Islet precursor cell (in vitro differentiated cells): ENCODE results near the gene EIF2S2.
"Not testable (repeated sequence)": the region's sequence is repeated elsewhere in the genome, so short reads cannot be mapped to it uniquely, and the experiment has no call there.

ENCODE experiments used
- DNase-seq: peaks from one replicate; pipeline ENCODE4 v3.0.0-alpha.2; 2018

EIF2S2 gene

GRCh38 chr20:34111702-34112599 is at the start of gene EIF2S2:
TSS of gene EIF2S2 (minus strand) at chr20:34112243. CDS start at chr20:34112110, 133 bp downstream.
- peak; percentile 99 for DNase-seq

- not testable (repeated sequence) for DNase-seq
These were observed 45.7 kb upstream of the EIF2S2 start for GRCh38 chr20:34157697-34158096.

GRCh38 chr20:34155836-34156235 is 43.8 kb upstream of the EIF2S2 start:
- no peak for DNase-seq

- not testable (repeated sequence) for DNase-seq
These were observed 41.1 kb upstream of the EIF2S2 start for GRCh38 chr20:34153169-34153568.

- DNase-seq = not testable (repeated sequence)
These were observed 40.0 kb upstream of the EIF2S2 start for GRCh38 chr20:34152073-34152472.

- DNase-seq = no peak
These were observed 38.4 kb upstream of the EIF2S2 start for GRCh38 chr20:34150306-34151000.

GRCh38 chr20:34145280-34145819 is 33.3 kb upstream of the EIF2S2 start:
- no peak for DNase-seq

- peak; percentile 77 for DNase-seq
These were observed 31.9 kb upstream of the EIF2S2 start for GRCh38 chr20:34143951-34144350.

GRCh38 chr20:34142121-34142520 is 30.1 kb upstream of the EIF2S2 start:
- no peak for DNase-seq

- DNase-seq = no peak
These were observed 29.2 kb upstream of the EIF2S2 start for GRCh38 chr20:34141293-34141692.

GRCh38 chr20:34135525-34136275 is 23.7 kb upstream of the EIF2S2 start:
- DNase-seq = not testable (repeated sequence)

- DNase-seq = not testable (repeated sequence)
These were observed 21.4 kb upstream of the EIF2S2 start for GRCh38 chr20:34133365-34133860.

GRCh38 chr20:34132943-34133342 is 20.9 kb upstream of the EIF2S2 start:
- DNase-seq = not testable (repeated sequence)

GRCh38 chr20:34132491-34132890 is 20.4 kb upstream of the EIF2S2 start:
- not testable (repeated sequence) for DNase-seq

- no peak for DNase-seq
These were observed 19.4 kb upstream of the EIF2S2 start for GRCh38 chr20:34131491-34131890.

- peak; percentile 71 for DNase-seq
These were observed 17.6 kb upstream of the EIF2S2 start for GRCh38 chr20:34129518-34130162.

- no peak for DNase-seq
These were observed 15.7 kb upstream of the EIF2S2 start for GRCh38 chr20:34127792-34128191.

GRCh38 chr20:34124469-34125249 is 12.6 kb upstream of the EIF2S2 start:
- DNase-seq = peak; percentile 77

GRCh38 chr20:34123309-34123708 is 11.3 kb upstream of the EIF2S2 start:
- no peak for DNase-seq

- no peak for DNase-seq
These were observed 10.4 kb upstream of the EIF2S2 start for GRCh38 chr20:34122274-34122980.

- no peak for DNase-seq
These were observed 8.2 kb upstream of the EIF2S2 start for GRCh38 chr20:34120213-34120612.
